Sigmoid colon (tissue), 4 donors: ENCODE data around the gene ADGRE2.

Source experiments
- CTCF ChIP-seq, 4 experiments: fragments of 450-650 bp in 3 of 4; fragments of 200-600 bp in 1 of 4; IDR thresholded peaks; one replicate each; pipeline ENCODE4 v1.5.1; 2016 to 2019; ENCODE audit warnings: antibody characterized with exemption in 4 of 4, mild to moderate bottlenecking in 3 of 4, moderate library complexity in 2 of 4
- POLR2AphosphoS5 ChIP-seq, 4 donors: sonication (generic); formaldehyde crosslinking; IDR thresholded peaks; one replicate each; pipeline ENCODE4 v1.6.1; 2017; ENCODE audit warnings: antibody characterized with exemption in 4 of 4

GRCh38 chr19:14735915-14736314 is 42.4 kb downstream of the ADGRE2 start:
- TF ChIP-seq POLR2AphosphoS5 (IDR thresholded peaks at IDR 0.05), result no peak
- TF ChIP-seq CTCF (IDR thresholded peaks at IDR 0.05), result no peak
